Raji (cell line): ENCODE results near the gene ARFRP1.

Experiments
- POLR2A ChIP-seq: IDR thresholded peaks from 2 replicates; pipeline ENCODE4 v1.6.1; 2011; ENCODE audit warnings: low read depth, low read length, control low read depth; ENCODE audit not compliant: insufficient read depth

ARFRP1 gene

DNA sequence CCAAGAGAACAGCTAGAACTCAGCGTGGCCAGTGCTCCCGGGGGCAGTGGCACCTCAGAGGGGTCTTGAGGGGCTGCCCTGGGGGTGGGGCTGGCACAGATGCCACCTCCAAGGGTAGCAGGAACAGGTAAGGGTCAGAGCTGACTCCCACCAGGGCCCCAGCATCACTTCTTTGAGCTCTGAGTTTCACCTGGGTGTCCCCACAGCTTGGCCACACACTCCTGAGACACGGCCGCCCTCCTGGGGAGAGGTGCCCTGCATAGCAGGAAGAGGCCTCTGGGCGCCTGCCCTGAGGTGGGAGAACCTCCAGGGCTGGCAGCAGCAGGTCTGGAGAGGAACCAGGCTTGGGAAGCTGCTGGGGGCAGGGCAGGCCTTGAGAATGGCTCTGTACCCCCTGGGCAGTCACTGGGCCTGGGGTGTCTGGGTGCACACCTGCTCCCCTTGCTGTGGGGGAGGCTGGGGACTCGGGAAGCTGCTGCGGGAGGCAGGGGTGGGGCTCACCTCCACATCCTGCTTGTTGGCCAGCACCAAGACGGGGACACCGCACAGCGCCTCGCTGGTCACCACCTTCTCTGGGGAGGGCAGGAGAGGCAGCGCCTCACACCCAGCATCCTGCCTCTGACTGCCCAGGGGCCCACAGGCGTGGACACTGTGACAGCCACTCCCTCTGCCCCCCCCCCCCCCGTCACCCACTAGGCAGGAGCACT is 6.3 kb downstream of the ARFRP1 start:
- TF ChIP-seq POLR2A, result peak; percentile 42; the same call in 1 of the 2 replicates

DNA sequence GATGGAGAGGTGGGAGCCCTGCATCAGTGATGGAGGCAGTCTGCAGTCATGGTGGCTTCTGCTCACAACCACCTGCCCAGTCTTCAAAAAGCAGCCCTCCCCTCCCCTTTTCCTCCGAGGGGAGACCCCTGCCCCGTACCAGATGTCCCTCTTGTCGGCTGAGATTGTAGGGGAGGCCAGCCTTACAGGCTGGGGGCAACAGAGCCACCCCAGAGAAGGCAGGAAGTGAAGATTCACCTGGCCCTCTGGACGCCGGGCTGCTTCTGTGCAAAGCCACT is 6.8 kb downstream of the ARFRP1 start:
- no peak for TF ChIP-seq POLR2A

DNA sequence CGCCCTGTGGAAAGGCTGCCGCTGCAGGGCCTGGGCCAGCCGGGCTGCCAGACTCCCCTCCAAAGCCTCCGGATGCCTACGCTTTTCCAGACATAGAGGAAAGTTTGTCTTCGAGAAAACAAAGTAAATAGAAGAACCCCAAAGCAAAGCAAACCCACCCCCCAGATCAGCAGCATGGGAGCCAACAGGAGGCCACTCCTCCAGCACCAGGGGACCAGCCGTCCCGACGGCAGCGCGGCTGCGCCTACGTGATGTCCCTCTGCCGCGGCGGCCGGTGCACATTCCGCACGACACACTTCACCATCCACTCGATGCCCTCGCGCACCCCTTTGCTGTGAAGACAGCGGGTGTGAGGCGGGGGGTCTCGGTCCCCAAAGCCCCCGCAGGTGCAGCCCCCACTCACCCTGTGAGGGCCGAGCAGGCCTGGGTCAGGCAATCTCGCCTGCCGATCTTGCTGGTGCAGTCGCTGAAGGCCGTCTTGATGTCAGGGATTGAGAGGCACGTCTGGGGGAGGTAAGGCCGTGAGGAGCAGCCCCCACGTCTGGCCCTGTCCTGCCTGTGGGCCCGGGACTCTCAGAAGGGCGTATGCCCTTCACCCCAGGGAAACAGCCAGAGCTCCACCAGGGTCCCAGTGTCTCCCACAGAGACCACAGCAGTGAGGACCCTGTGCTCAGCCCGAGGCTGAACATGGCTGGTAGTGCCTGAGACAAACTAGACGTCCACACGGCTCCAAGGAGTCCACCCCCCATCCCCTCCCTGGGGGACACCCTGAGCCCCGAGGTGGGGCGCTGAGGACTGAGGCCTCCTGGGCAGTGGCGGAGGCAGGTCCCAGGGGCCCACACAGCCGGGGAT is 7.4 kb downstream of the ARFRP1 start:
- TF ChIP-seq POLR2A, result 0 out of 2 replicates have a peak, but pooled peaks have one; percentile 5

DNA sequence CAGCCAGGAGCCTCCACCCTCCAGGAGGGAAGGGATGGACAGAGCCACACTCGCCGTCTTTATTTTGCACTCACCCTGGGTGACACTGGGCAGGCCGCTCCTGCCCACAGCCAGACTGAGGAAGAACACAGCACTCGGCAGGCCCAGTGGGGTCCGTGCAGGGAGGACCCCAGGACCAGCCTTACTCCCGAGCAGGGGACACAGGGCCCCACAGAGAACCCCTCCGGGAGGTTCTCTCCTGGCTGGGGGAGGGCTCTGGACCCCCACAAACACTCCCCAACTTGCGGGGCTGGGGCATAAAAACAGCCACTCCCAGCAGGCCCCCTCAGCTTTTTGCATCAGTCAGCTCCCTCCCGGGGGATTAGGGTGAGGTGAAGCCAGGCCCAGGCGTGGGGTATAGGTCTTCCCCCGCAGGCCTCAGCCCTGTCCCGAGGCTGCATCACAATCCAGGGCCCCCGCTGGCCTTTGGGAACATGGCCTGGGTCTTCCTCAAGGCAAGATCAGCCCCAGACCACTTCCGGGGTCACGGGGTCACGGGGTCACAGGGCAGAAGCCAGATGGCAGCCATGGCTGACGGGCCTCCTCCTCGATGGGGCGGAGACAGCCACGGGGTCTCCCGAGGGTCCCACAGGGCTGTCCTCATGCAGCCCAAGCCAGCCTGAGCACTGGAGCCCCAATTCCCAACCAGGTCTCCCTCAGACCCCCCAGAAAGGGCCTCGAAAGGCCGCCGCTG is 8.1 kb downstream of the ARFRP1 start:
- TF ChIP-seq POLR2A, result 0 out of 2 replicates have a peak, but pooled peaks have one; percentile 26

DNA sequence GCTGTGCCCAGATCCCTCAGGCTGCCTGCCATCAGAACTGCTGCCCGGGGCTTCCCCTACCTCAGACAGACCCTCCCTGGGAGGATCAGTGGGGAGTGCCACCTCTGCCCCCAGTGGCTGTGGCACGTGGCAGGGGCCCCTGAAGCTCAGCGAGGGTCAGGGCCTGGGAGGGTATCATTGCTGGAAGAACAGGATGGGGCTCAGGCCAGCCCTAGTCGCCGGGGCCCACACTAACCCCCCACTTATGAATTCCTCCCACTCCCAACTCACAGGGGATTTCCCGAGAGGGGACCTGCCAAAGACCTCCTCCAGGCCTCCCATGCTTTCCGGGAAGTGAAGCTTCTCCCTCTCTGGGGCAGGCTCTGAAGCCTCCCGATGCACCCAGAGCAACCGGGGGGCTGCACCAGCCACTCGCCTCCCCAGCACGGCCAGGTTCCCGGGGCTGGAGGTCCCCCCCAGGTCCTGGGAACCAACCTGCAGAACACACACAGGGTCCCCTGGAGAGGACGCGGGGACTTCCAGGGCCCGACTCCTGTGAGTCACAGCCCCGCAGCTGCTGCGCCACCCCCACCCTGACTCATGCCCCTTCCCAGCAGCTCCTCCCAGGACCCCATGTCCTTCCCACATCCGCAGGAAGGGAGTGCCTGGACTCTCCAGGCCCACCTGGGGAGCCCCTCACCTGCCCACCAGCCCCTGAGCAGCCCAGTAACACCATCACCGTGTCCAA is 8.9 kb downstream of the ARFRP1 start:
- no peak for TF ChIP-seq POLR2A

DNA sequence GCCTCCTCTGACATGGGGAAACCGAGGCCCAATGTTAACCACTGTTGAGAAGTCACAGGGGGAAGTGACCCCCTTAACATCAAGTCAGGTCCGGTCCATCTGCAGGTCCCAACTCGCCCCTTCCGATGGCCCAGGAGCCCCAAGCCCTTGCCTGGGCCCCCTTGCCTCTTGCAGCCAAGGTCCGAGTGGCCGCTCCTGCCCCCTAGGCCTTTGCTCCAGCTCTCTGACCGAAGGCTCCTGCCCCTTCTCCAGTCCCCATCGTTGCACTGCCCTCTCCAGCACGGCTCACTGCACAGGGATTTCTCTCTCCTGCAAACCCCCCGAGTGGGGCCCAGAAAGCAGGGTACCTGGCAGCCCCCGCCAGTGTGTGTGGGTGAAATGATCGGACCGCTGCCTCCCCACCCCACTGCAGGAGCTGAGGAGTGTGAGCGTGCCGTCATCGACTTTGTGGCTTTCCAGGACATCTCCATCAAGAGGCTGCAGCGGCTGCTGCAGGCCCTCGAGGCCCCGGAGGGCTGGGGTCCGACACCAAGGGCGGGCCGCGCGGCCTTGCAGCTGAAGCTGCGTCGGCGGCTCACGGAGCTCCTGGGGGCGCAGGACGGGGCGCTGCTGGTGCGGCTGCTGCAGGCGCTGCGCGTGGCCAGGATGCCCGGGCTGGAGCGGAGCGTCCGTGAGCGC is 9.8 kb downstream of the ARFRP1 start:
- peak; percentile 25; the same call in 1 of the 2 replicates for TF ChIP-seq POLR2A

DNA sequence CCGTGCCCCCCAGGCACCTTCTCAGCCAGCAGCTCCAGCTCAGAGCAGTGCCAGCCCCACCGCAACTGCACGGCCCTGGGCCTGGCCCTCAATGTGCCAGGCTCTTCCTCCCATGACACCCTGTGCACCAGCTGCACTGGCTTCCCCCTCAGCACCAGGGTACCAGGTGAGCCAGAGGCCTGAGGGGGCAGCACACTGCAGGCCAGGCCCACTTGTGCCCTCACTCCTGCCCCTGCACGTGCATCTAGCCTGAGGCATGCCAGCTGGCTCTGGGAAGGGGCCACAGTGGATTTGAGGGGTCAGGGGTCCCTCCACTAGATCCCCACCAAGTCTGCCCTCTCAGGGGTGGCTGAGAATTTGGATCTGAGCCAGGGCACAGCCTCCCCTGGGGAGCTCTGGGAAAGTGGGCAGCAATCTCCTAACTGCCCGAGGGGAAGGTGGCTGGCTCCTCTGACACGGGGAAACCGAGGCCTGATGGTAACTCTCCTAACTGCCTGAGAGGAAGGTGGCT is 10.4 kb downstream of the ARFRP1 start:
- peak; percentile 42; the same call in 1 of the 2 replicates for TF ChIP-seq POLR2A

DNA sequence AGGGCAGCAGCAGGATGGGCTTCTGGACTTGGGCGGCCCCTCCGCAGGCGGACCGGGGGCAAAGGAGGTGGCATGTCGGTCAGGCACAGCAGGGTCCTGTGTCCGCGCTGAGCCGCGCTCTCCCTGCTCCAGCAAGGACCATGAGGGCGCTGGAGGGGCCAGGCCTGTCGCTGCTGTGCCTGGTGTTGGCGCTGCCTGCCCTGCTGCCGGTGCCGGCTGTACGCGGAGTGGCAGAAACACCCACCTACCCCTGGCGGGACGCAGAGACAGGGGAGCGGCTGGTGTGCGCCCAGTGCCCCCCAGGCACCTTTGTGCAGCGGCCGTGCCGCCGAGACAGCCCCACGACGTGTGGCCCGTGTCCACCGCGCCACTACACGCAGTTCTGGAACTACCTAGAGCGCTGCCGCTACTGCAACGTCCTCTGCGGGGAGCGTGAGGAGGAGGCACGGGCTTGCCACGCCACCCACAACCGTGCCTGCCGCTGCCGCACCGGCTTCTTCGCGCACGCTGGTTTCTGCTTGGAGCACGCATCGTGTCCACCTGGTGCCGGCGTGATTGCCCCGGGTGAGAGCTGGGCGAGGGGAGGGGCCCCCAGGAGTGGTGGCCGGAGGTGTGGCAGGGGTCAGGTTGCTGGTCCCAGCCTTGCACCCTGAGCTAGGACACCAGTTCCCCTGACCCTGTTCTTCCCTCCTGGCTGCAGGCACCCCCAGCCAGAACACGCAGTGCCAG is 11.0 kb downstream of the ARFRP1 start, which contains the start of gene TNFRSF6B:
TSS of gene TNFRSF6B (plus strand) at position 25 of the 729 bp plus-strand sequence. CDS start at position 141, 116 bp downstream.
- TF ChIP-seq POLR2A, result peak; percentile 24; the same call in 1 of the 2 replicates

DNA sequence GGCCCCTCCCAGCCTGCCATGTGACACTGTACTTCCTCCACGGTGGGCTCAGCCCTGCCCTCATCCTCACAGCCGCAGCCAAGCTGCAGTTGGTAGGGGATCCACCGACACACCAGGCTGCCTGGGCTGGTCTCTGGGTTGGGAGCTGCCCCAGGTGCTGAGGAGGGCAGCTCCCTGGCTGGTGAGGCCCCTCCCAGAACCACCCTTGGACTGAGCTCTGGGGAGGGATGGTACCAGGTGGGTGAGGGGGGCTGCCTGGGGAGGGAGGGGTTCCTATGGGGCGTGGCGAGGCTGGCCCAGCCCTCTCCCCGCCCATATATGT is 11.5 kb downstream of the ARFRP1 start:
- TF ChIP-seq POLR2A, result no peak

DNA sequence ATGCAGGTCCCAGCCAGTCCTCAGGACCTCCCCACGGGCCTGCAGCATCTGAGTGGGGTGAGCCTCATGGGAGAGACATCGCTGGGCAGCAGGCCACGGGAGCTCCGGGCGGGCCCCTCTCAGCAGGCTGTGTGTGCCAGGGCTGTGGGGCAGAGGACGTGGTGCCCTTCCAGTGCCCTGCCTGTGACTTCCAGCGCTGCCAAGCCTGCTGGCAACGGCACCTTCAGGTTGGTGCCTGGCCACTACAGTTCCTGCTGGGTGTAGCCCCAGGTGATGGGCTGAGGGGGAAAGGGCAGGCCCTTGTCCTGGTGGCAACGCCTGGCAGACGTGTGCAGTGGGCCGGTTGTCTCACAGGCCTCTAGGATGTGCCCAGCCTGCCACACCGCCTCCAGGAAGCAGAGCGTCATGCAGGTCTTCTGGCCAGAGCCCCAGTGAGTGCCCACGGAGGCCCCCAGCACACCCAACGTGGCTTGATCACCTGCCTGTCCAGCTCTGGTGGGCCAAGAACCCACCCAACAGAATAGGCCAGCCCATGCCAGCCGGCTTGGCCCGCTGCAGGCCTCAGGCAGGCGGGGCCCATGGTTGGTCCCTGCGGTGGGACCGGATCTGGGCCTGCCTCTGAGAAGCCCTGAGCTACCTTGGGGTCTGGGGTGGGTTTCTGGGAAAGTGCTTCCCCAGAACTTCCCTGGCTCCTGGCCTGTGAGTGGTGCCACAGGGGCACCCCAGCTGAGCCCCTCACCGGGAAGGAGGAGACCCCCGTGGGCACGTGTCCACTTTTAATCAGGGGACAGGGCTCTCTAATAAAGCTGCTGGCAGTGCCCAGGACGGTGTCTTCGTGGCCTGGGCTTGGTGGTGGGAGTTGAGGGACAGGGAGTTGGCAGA is 12.1 kb downstream of the ARFRP1 start:
- 0 out of 2 replicates have a peak, but pooled peaks have one; percentile 29 for TF ChIP-seq POLR2A

DNA sequence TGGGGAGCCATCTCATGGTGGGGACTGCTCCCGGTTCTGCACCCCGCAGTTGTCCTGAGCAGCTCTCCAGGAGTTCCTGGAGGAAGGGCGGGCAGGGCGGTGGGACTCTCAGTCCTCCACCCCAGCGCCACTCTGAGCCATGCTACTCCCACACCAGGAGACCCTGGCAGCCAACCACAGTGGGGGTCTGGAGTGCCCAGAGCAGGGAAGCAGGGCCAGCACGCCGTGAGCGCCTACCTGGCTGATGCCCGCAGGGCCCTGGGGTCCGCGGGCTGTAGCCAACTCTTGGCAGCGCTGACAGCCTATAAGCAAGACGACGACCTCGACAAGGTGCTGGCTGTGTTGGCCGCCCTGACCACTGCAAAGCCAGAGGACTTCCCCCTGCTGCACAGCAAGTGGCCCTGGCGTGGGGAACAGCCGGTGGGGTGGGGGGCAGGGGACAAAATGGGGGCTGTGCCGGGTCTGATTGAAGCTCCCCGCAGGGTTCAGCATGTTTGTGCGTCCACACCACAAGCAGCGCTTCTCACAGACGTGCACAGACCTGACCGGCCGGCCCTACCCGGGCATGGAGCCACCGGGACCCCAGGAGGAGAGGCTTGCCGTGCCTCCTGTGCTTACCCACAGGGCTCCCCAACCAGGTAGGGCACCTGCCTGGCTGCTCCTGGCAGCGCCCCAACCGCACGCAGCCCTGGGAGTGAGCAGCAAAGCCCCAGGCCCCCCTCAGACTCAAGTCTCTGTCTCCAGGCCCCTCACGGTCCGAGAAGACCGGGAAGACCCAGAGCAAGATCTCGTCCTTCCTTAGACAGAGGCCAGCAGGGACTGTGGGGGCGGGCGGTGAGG is 13.0 kb downstream of the ARFRP1 start:
- no peak for TF ChIP-seq POLR2A
